ENCODE measurements around the gene RAVER2.

DNA sequence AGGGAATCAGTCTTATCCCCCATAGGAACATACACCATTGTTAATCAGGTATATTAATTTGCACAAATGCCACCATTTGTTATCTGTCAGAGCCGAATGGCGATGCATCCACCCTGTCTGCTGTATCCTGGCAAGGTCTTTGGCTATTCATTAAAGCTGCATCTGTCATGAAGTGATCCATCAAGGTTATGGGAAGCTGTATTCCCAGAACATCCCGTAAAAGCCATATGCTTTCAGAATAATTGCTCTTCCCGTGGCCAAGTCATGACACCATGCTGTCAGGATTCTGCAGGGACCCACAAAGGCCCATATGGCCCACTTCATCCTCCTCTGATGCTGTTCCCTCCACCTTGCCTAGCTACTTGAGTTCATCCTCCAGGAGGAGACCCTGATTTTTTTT is 103.9 kb downstream of the RAVER2 start:
- TF ChIP-seq EZH2 (IDR thresholded peaks at IDR 0.05; ENCODE audit: low read length, unreplicated experiment) = no peak
- TF ChIP-seq, protein P1, sequence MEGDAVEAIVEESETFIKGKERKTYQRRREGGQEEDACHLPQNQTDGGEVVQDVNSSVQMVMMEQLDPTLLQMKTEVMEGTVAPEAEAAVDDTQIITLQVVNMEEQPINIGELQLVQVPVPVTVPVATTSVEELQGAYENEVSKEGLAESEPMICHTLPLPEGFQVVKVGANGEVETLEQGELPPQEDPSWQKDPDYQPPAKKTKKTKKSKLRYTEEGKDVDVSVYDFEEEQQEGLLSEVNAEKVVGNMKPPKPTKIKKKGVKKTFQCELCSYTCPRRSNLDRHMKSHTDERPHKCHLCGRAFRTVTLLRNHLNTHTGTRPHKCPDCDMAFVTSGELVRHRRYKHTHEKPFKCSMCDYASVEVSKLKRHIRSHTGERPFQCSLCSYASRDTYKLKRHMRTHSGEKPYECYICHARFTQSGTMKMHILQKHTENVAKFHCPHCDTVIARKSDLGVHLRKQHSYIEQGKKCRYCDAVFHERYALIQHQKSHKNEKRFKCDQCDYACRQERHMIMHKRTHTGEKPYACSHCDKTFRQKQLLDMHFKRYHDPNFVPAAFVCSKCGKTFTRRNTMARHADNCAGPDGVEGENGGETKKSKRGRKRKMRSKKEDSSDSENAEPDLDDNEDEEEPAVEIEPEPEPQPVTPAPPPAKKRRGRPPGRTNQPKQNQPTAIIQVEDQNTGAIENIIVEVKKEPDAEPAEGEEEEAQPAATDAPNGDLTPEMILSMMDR (conservative IDR thresholded peaks at IDR 0.05; ENCODE audit: low read depth, low read length) = no peak
